Measurements from ENCODE around the gene MYT1. TPM values are rescaled to one million over a fixed set of nuclear protein-coding genes. Genes with fewer than 3 reads are reported as not detected.

The MYT1 gene
- polyA plus RNA-seq, 1 donor from 2014 or later: 35.8 TPM

DNA sequence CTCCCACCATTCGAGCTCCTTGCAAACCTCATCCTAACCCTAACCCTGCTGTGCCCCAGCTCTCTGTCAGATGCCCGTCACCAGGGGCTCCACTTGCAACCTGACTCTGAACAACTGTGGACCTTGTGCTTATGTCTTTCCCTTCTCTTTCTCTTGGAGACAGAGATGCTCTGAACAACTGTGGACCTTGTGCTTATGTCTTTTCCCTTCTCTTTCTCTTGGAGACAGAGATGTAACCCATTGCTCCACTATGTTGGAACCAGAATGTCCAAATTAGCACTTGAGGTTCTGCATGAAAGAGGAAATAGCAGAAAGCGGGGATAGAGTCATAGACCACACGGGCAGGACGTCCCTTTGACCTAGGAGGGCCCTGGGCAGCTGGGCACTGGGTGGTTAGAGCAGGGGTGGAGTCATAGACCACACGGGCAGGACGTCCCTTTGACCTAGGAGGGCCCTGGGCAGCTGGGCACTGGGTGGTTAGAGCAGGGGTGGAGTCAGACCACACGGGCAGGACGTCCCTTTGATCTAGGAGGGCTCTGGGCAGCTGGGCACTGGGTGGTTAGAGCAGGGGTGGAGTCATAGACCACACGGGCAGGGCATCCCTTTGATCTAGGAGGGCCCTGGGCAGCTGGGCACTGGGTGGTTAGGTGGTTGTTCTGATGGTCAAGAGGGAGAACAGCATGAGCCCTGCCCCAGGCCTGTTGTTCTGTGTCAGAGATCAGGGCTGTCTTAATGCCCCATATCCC, 113.5 kb downstream of the MYT1 start:
- no peaks in the 10 kb centered on the region for H3K9me3 ChIP-seq (ENCODE audit: low read length)
- TF ChIP-seq, protein P1, sequence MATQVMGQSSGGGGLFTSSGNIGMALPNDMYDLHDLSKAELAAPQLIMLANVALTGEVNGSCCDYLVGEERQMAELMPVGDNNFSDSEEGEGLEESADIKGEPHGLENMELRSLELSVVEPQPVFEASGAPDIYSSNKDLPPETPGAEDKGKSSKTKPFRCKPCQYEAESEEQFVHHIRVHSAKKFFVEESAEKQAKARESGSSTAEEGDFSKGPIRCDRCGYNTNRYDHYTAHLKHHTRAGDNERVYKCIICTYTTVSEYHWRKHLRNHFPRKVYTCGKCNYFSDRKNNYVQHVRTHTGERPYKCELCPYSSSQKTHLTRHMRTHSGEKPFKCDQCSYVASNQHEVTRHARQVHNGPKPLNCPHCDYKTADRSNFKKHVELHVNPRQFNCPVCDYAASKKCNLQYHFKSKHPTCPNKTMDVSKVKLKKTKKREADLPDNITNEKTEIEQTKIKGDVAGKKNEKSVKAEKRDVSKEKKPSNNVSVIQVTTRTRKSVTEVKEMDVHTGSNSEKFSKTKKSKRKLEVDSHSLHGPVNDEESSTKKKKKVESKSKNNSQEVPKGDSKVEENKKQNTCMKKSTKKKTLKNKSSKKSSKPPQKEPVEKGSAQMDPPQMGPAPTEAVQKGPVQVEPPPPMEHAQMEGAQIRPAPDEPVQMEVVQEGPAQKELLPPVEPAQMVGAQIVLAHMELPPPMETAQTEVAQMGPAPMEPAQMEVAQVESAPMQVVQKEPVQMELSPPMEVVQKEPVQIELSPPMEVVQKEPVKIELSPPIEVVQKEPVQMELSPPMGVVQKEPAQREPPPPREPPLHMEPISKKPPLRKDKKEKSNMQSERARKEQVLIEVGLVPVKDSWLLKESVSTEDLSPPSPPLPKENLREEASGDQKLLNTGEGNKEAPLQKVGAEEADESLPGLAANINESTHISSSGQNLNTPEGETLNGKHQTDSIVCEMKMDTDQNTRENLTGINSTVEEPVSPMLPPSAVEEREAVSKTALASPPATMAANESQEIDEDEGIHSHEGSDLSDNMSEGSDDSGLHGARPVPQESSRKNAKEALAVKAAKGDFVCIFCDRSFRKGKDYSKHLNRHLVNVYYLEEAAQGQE (IDR thresholded peaks at IDR 0.05; ENCODE audit: borderline replicate concordance): no peak
- no peak for TF ChIP-seq CTCF (IDR thresholded peaks at IDR 0.05; ENCODE audit: poor library complexity, severe bottlenecking)
- TF ChIP-seq SMC3 (conservative IDR thresholded peaks at IDR 0.05; ENCODE audit: poor library complexity): no peak
- no peak for TF ChIP-seq EP300 (conservative IDR thresholded peaks at IDR 0.05; ENCODE audit: poor library complexity, severe bottlenecking)
- no peak for TF ChIP-seq POLR2AphosphoS5 (IDR thresholded peaks at IDR 0.05)
- no peak for TF ChIP-seq RAD21 (conservative IDR thresholded peaks at IDR 0.05)
- no peak for TF ChIP-seq EZH2 (IDR thresholded peaks at IDR 0.05; ENCODE audit: borderline replicate concordance, insufficient read depth, low read length, poor library complexity, severe bottlenecking)
- no peak for TF ChIP-seq MXI1 (conservative IDR thresholded peaks at IDR 0.05; ENCODE audit: poor library complexity, severe bottlenecking)
- TF ChIP-seq TAF1 (IDR thresholded peaks at IDR 0.05; ENCODE audit: low read depth): no peak
- no peak overlapping the region for H3K4me2 ChIP-seq (ENCODE audit: low read length)

GRCh38 chr20:64278317-64278681, 114.0 kb downstream of the MYT1 start:
- TF ChIP-seq TAF1 (IDR thresholded peaks at IDR 0.05; ENCODE audit: low read depth) (no peak), EP300 (conservative IDR thresholded peaks at IDR 0.05; ENCODE audit: poor library complexity, severe bottlenecking) (no peak), EZH2 (IDR thresholded peaks at IDR 0.05; ENCODE audit: borderline replicate concordance, insufficient read depth, low read length, poor library complexity, severe bottlenecking) (no peak)
- H3K9me3 ChIP-seq (ENCODE audit: low read length): no peaks in the 10 kb centered on the region
- no peak overlapping the region for H3K27ac ChIP-seq (ENCODE audit: low read length)
- no peak overlapping the region for H3K4me3 ChIP-seq (ENCODE audit: low read length)
- H3K9me2 ChIP-seq (ENCODE audit: insufficient read depth, low read length): no peaks in the 10 kb centered on the region
- H3K27me3 ChIP-seq (ENCODE audit: insufficient read depth, low read depth, low read length): no peaks in the 10 kb centered on the region
- no peaks in the 10 kb centered on the region for H3K79me2 ChIP-seq (replicated peaks; ENCODE audit: insufficient read depth, low read length)
- no peaks in the 10 kb centered on the region for H3F3A ChIP-seq (ENCODE audit: insufficient read depth, low read length, poor library complexity, severe bottlenecking)
- no peaks in the 10 kb centered on the region for H4K20me1 ChIP-seq (ENCODE audit: insufficient read depth)
- H3K9ac ChIP-seq (ENCODE audit: low read length): no peak overlapping the region
- H3K4me2 ChIP-seq (ENCODE audit: low read length): no peak overlapping the region
- no peaks in the 10 kb centered on the region for H3K36me3 ChIP-seq (ENCODE audit: insufficient read depth, low read length)
- H2AFZ ChIP-seq (ENCODE audit: low read depth, low read length): no peak overlapping the region

More for the DNA sequence above, 113.5 kb downstream of the MYT1 start:
- Histone ChIP-seq H2AFZ (ENCODE audit: low read depth, low read length) (no peak overlapping the region), H3K79me2 (replicated peaks; ENCODE audit: insufficient read depth, low read length) (no peaks in the 10 kb centered on the region), H4K20me1 (ENCODE audit: insufficient read depth) (no peaks in the 10 kb centered on the region), H3K4me3 (ENCODE audit: low read length) (no peak overlapping the region), H3K27ac (ENCODE audit: low read length) (no peak overlapping the region), H3K27me3 (ENCODE audit: insufficient read depth, low read depth, low read length) (no peaks in the 10 kb centered on the region), H3K9ac (ENCODE audit: low read length) (no peak overlapping the region), H3K36me3 (ENCODE audit: insufficient read depth, low read length) (no peaks in the 10 kb centered on the region), H3F3A (ENCODE audit: insufficient read depth, low read length, poor library complexity, severe bottlenecking) (no peaks in the 10 kb centered on the region), H3K9me2 (ENCODE audit: insufficient read depth, low read length) (no peaks in the 10 kb centered on the region)

Data from neural cell (in vitro differentiated cells).